ENCODE measurements around the gene BCL7A. TPM values are rescaled to one million over a fixed set of nuclear protein-coding genes. Genes with fewer than 3 reads are reported as not detected.

The BCL7A gene
- total and polyA plus RNA-seq, 2 of the 8 experiments (the other 6 are each of a cell fraction or from before 2014, with no cell fraction given): 11.9 to 12.7 TPM

DNA sequence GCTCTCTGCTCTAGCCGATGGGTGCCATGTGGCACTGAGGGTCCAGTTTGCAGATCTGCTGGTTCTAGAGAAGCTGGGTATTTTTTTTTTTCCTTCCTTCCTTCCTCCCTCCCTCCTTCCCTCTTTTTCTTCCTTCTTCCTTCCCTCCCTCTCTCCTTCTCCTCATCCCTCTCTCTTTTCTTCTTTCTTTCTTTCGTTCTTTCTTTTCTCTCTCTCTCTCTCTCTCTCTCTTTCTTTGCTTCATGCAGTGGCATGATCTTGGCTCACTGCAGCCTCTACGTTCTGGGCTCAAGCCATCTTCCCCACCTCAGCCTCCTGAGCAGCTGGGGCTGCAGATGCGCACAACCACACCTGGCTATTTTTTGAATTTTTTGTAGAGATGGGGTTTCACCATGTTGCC is 2.7 kb upstream of the BCL7A start:
- Histone ChIP-seq H3K4me2 (ENCODE audit: insufficient read depth in 1 of 2, low read depth in 2 of 2, low read length in 2 of 2) (no peak overlapping the region), H3K9me3 (ENCODE audit: insufficient read depth in 2 of 2, low read depth in 1 of 2, low read length in 1 of 2) (no peaks in the 10 kb centered on the region), H4K5ac (ENCODE audit: insufficient read length, low read depth, low read length) (no peak overlapping the region), H2BK120ac (replicated peaks; ENCODE audit: low read depth, low read length) (no peak overlapping the region), H3K4ac (replicated peaks; ENCODE audit: insufficient read length, low read depth, low read length) (no peak overlapping the region), H4K8ac (ENCODE audit: extremely low read depth, insufficient read depth, low read length) (no peak overlapping the region), H3K14ac (ENCODE audit: insufficient read length) (no peak overlapping the region), H3K56ac (replicated peaks; ENCODE audit: insufficient read length, low read depth, low read length) (no peak overlapping the region), H4K91ac (replicated peaks; ENCODE audit: insufficient read length, low read length) (no peak overlapping the region), H3K23ac (ENCODE audit: insufficient read length) (no peak overlapping the region), H3K23me2 (ENCODE audit: low read depth, low read length) (peaks cover 14% of the 10 kb centered on the region; the same call in 1 of the 2 replicates), H3K27me3 (replicated peaks in 1 of 4; ENCODE audit: control insufficient read depth in 3 of 4, extremely low read depth in 1 of 4, insufficient read depth in 3 of 4, low read length in 3 of 4) (peaks cover 3 to 25% (median 16%) of the 10 kb centered on the region in 4 experiments), H2BK5ac (ENCODE audit: low read depth, low read length) (no peak overlapping the region), H3K9ac (replicated peaks in 1 of 4; ENCODE audit: extremely low read depth in 1 of 4, low read depth in 3 of 4, low read length in 3 of 4) (no peak overlapping the region), H3K4me3 (ENCODE audit: extremely low read depth in 1 of 4, insufficient read depth in 2 of 4, low read depth in 3 of 4, low read length in 4 of 4) (no peak overlapping the region), H2BK12ac (ENCODE audit: low read depth, low read length) (no peak overlapping the region), H3K4me1 (replicated peaks in 1 of 4; ENCODE audit: control insufficient read depth in 3 of 4, insufficient read depth in 4 of 4, low read length in 3 of 4) (peaks cover 0 to 7% (median 7%) of the 10 kb centered on the region in 4 experiments; a peak in 4 of 7 replicates), H2BK15ac (ENCODE audit: low read length) (no peak overlapping the region), H2AK5ac (ENCODE audit: low read depth, low read length) (no peak overlapping the region), H2AFZ (ENCODE audit: low read length) (no peak overlapping the region), H3K79me1 (ENCODE audit: low read depth, low read length) (peaks cover under 1% of the 10 kb centered on the region; the same call in 1 of the 2 replicates), H2BK20ac (ENCODE audit: low read length) (no peak overlapping the region), H3K79me2 (ENCODE audit: control insufficient read depth in 1 of 2, insufficient read depth in 2 of 2, low read length in 2 of 2) (peaks cover 0 to 4% of the 10 kb centered on the region in 2 experiments; a peak in 1 of 4 replicates), H3K36me3 (ENCODE audit: control insufficient read depth in 2 of 4, insufficient read depth in 4 of 4, low read length in 3 of 4) (no peaks in the 10 kb centered on the region), H3K18ac (ENCODE audit: extremely low read depth, low read length) (no peak overlapping the region), H4K20me1 (replicated peaks in 1 of 2; ENCODE audit: control insufficient read depth in 1 of 2, insufficient read depth in 2 of 2, low read length in 2 of 2) (peaks cover 0 to under 1% of the 10 kb centered on the region in 2 experiments), H3K27ac (ENCODE audit: low read depth, low read length) (no peak overlapping the region)
- FAIRE-seq (no peak), DNase-seq (ENCODE audit: low read depth in 1 of 2, low spot score in 2 of 2) (no peak)
- POLR2A ChIA-PET (ENCODE audit: partially characterized antibody): no interaction called here
- TF ChIP-seq SRF (IDR thresholded peaks at IDR 0.05; ENCODE audit: low read depth, low read length) (no peak), BRCA1 (IDR thresholded peaks at IDR 0.05; ENCODE audit: low read depth, low read length) (no peak), SAP30 (IDR thresholded peaks at IDR 0.05; ENCODE audit: insufficient read depth, insufficient replicate concordance, low read length) (no peak), BCL11A (IDR thresholded peaks at IDR 0.05; ENCODE audit: low read depth in 2 of 2, low read length in 2 of 2) (no peak), JUN (IDR thresholded peaks at IDR 0.05; ENCODE audit: low read depth, low read length) (no peak), NANOG (IDR thresholded peaks at IDR 0.05; ENCODE audit: insufficient read depth, low read depth, low read length, poor library complexity, severe bottlenecking) (no peak), CTBP2 (IDR thresholded peaks at IDR 0.05; ENCODE audit: borderline replicate concordance, insufficient read depth, insufficient read length, low read length) (no peak), SP2 (IDR thresholded peaks at IDR 0.05; ENCODE audit: low read length) (no peak), KDM4A (IDR thresholded peaks at IDR 0.05; ENCODE audit: low read depth, low read length, severe bottlenecking) (no peak), GTF2F1 (IDR thresholded peaks at IDR 0.05; ENCODE audit: borderline replicate concordance, low read depth, low read length) (no peak), POU5F1 (IDR thresholded peaks at IDR 0.05; ENCODE audit: low read depth, low read length) (no peak)
- TF ChIP-seq, protein P1, sequence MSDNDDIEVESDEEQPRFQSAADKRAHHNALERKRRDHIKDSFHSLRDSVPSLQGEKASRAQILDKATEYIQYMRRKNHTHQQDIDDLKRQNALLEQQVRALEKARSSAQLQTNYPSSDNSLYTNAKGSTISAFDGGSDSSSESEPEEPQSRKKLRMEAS (IDR thresholded peaks at IDR 0.05): no peak
- TF ChIP-seq, protein P2, sequence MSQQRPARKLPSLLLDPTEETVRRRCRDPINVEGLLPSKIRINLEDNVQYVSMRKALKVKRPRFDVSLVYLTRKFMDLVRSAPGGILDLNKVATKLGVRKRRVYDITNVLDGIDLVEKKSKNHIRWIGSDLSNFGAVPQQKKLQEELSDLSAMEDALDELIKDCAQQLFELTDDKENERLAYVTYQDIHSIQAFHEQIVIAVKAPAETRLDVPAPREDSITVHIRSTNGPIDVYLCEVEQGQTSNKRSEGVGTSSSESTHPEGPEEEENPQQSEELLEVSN (IDR thresholded peaks at IDR 0.05): no peak
- 78% methylated on average over 4 of the region's 4 CpGs; no CpG with 5 or more reads in 1 of the 2 experiments for WGBS, 2 experiments (ENCODE audit: extremely low coverage in 1 of 2, insufficient coverage in 1 of 2, insufficient read length in 1 of 2, insufficient replicate concordance in 2 of 2, low coverage in 1 of 2, low lambda C conversion rate in 2 of 2, missing lambda C conversion rate in 1 of 2)
- CTCF ChIA-PET (ENCODE audit: partially characterized antibody): interaction anchor here (0.7 to 1.5 kb wide), 3 partner anchors 9 to 576 kb away, joined by 3 to 4 read pairs (median 3); no protein-coding TSS in a partner anchor
